Measurements from ENCODE around the gene PCMT1. TPM values are rescaled to one million over a fixed set of nuclear protein-coding genes. Genes with fewer than 3 reads are reported as not detected.
A peak's percentile ranks its signal among the peaks of the same experiment; 100 is the strongest.

PCMT1 gene
- total RNA-seq, 1 experiment from 2014 or later = 85.4 TPM

GRCh38 chr6:149781715-149782114 is 32.2 kb downstream of the PCMT1 start:
- in situ Hi-C loops (cut with HindIII; ENCODE audit: low pct_unique_long_range_greater_than_20kb, low sequenced_read_pairs) = no loop called here
- no peak for DNase-seq (ENCODE audit: low read depth)

GRCh38 chr6:149782337-149782736 is 32.8 kb downstream of the PCMT1 start:
- in situ Hi-C loops (cut with HindIII; ENCODE audit: low pct_unique_long_range_greater_than_20kb, low sequenced_read_pairs) = no loop called here
- no peak for DNase-seq (ENCODE audit: low read depth)

- in situ Hi-C loops (cut with HindIII; ENCODE audit: low pct_unique_long_range_greater_than_20kb, low sequenced_read_pairs) = no loop called here
These were observed 34.0 kb downstream of the PCMT1 start for GRCh38 chr6:149783551-149783950.

GRCh38 chr6:149806127-149806526 is 56.6 kb downstream of the PCMT1 start:
- no peak for DNase-seq (ENCODE audit: low read depth)
- in situ Hi-C loops (cut with HindIII; ENCODE audit: low pct_unique_long_range_greater_than_20kb, low sequenced_read_pairs) = no loop called here

More at GRCh38 chr6:149783551-149783950, 34.0 kb downstream of the PCMT1 start:
- DNase-seq (ENCODE audit: low read depth) = no peak

- in situ Hi-C loops (cut with HindIII; ENCODE audit: low pct_unique_long_range_greater_than_20kb, low sequenced_read_pairs) = no loop called here
- no peak for DNase-seq (ENCODE audit: low read depth)
These were observed 60.3 kb downstream of the PCMT1 start for GRCh38 chr6:149809798-149810197.

GRCh38 chr6:149813351-149813750 is 63.8 kb downstream of the PCMT1 start:
- no peak for DNase-seq (ENCODE audit: low read depth)
- in situ Hi-C loops (cut with HindIII; ENCODE audit: low pct_unique_long_range_greater_than_20kb, low sequenced_read_pairs) = no loop called here

GRCh38 chr6:149815788-149816187 is 66.2 kb downstream of the PCMT1 start:
- in situ Hi-C loops (cut with HindIII; ENCODE audit: low pct_unique_long_range_greater_than_20kb, low sequenced_read_pairs) = no loop called here
- DNase-seq (ENCODE audit: low read depth) = no peak

GRCh38 chr6:149820506-149820905 is 71.0 kb downstream of the PCMT1 start:
- in situ Hi-C loops (cut with HindIII; ENCODE audit: low pct_unique_long_range_greater_than_20kb, low sequenced_read_pairs) = no loop called here
- DNase-seq (ENCODE audit: low read depth) = no peak

- DNase-seq (ENCODE audit: low read depth) = no peak
- in situ Hi-C loops (cut with HindIII; ENCODE audit: low pct_unique_long_range_greater_than_20kb, low sequenced_read_pairs) = no loop called here
These were observed 72.0 kb downstream of the PCMT1 start for GRCh38 chr6:149821492-149821891.

GRCh38 chr6:149823013-149823412 is 73.5 kb downstream of the PCMT1 start:
- no peak for DNase-seq (ENCODE audit: low read depth)
- in situ Hi-C loops (cut with HindIII; ENCODE audit: low pct_unique_long_range_greater_than_20kb, low sequenced_read_pairs) = no loop called here

GRCh38 chr6:149825292-149825691 is 75.8 kb downstream of the PCMT1 start:
- DNase-seq (ENCODE audit: low read depth) = no peak
- in situ Hi-C loops (cut with HindIII; ENCODE audit: low pct_unique_long_range_greater_than_20kb, low sequenced_read_pairs) = no loop called here

- in situ Hi-C loops (cut with HindIII; ENCODE audit: low pct_unique_long_range_greater_than_20kb, low sequenced_read_pairs) = no loop called here
- DNase-seq (ENCODE audit: low read depth) = no peak
These were observed 81.3 kb downstream of the PCMT1 start for GRCh38 chr6:149830731-149831307.

- DNase-seq (ENCODE audit: low read depth) = no peak
- in situ Hi-C loops (cut with HindIII; ENCODE audit: low pct_unique_long_range_greater_than_20kb, low sequenced_read_pairs) = no loop called here
These were observed 81.8 kb downstream of the PCMT1 start for GRCh38 chr6:149831308-149831820.

GRCh38 chr6:149833651-149834050 is 84.1 kb downstream of the PCMT1 start:
- DNase-seq (ENCODE audit: low read depth) = no peak
- in situ Hi-C loops (cut with HindIII; ENCODE audit: low pct_unique_long_range_greater_than_20kb, low sequenced_read_pairs) = no loop called here

- in situ Hi-C loops (cut with HindIII; ENCODE audit: low pct_unique_long_range_greater_than_20kb, low sequenced_read_pairs) = no loop called here
- peak; percentile 49 for DNase-seq (ENCODE audit: low read depth)
These were observed 85.3 kb downstream of the PCMT1 start for GRCh38 chr6:149834513-149835481.

GRCh38 chr6:149840345-149841075 is 91.0 kb downstream of the PCMT1 start:
- in situ Hi-C loops (cut with HindIII; ENCODE audit: low pct_unique_long_range_greater_than_20kb, low sequenced_read_pairs) = no loop called here
- DNase-seq (ENCODE audit: low read depth) = peak; percentile 73

- in situ Hi-C loops (cut with HindIII; ENCODE audit: low pct_unique_long_range_greater_than_20kb, low sequenced_read_pairs) = no loop called here
These were observed 92.8 kb downstream of the PCMT1 start for GRCh38 chr6:149842331-149842730.

GRCh38 chr6:149843051-149843633 is 93.6 kb downstream of the PCMT1 start:
- in situ Hi-C loops (cut with HindIII; ENCODE audit: low pct_unique_long_range_greater_than_20kb, low sequenced_read_pairs) = no loop called here

More at GRCh38 chr6:149842331-149842730, 92.8 kb downstream of the PCMT1 start:
- DNase-seq (ENCODE audit: low read depth) = no peak

More at GRCh38 chr6:149843051-149843633, 93.6 kb downstream of the PCMT1 start:
- no peak for DNase-seq (ENCODE audit: low read depth)
